Lower leg skin (tissue), 3 donors: ENCODE measurements around the gene ARNT2.

Experiments
- POLR2A ChIP-seq, 2 donors: fragments of 450-650 bp; IDR thresholded peaks; one replicate each; pipeline ENCODE4 v1.6.1; 2016 to 2017; ENCODE audit warnings: antibody characterized with exemption in 2 of 2, mild to moderate bottlenecking in 1 of 2, moderate library complexity in 1 of 2
- TF ChIP-seq, protein P1 (sequence below), 3 donors: fragments of 450-650 bp; IDR thresholded peaks; one replicate each; pipeline ENCODE4 v1.5.1; 2016; ENCODE audit warnings: antibody characterized with exemption in 3 of 3, mild to moderate bottlenecking in 3 of 3, moderate library complexity in 2 of 3

DNA sequence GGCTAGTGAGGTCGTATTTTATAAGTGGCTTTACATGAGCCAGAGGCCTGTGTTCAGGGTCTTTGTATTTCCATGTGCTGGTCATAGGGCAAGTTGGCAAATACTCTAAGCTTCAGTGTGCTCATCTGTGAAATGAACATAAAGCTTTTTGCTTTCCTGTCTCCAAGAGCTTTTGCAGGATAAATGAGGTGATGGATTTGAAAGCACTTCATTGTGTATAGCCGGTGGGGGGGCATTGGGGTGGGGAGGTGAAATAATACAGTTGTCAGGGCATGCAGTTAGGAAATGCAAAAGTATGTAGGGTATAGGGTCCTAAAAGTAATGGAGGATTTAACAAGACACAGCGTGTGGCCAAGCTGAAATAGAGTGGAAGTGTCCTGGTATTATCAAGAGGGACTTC lies 67.7 kb downstream of the ARNT2 start:
- TF ChIP-seq, protein P1, sequence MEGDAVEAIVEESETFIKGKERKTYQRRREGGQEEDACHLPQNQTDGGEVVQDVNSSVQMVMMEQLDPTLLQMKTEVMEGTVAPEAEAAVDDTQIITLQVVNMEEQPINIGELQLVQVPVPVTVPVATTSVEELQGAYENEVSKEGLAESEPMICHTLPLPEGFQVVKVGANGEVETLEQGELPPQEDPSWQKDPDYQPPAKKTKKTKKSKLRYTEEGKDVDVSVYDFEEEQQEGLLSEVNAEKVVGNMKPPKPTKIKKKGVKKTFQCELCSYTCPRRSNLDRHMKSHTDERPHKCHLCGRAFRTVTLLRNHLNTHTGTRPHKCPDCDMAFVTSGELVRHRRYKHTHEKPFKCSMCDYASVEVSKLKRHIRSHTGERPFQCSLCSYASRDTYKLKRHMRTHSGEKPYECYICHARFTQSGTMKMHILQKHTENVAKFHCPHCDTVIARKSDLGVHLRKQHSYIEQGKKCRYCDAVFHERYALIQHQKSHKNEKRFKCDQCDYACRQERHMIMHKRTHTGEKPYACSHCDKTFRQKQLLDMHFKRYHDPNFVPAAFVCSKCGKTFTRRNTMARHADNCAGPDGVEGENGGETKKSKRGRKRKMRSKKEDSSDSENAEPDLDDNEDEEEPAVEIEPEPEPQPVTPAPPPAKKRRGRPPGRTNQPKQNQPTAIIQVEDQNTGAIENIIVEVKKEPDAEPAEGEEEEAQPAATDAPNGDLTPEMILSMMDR (IDR thresholded peaks at IDR 0.05), result no peak
- TF ChIP-seq POLR2A (IDR thresholded peaks at IDR 0.05), result no peak
